IPS-NIHi7 (cell line): ENCODE measurements around the gene MYO7B.
"Not testable (repeated sequence)": the region's sequence is repeated elsewhere in the genome, so short reads cannot be mapped to it uniquely, and the experiment has no call there.

Source experiments
- DNase-seq: peaks from one replicate; pipeline ENCODE4 v3.0.0; 2012; ENCODE audit warnings: mixed read lengths; ENCODE audit errors: extremely low spot score

MYO7B gene

GRCh38 chr2:127551221-127551930 lies 15.9 kb downstream of the MYO7B start:
- no peak for DNase-seq

- no peak for DNase-seq
These were observed 16.9 kb downstream of the MYO7B start for GRCh38 chr2:127552336-127552735.

- no peak for DNase-seq
These were observed 17.4 kb downstream of the MYO7B start for GRCh38 chr2:127552846-127553245.

GRCh38 chr2:127558911-127559310 lies 23.4 kb downstream of the MYO7B start:
- DNase-seq: no peak

- no peak for DNase-seq
These were observed 24.0 kb downstream of the MYO7B start for GRCh38 chr2:127559454-127559853.

- no peak for DNase-seq
These were observed 24.9 kb downstream of the MYO7B start for GRCh38 chr2:127560201-127560930.

GRCh38 chr2:127560931-127561280 lies 25.4 kb downstream of the MYO7B start:
- no peak for DNase-seq

- DNase-seq: no peak
These were observed 25.9 kb downstream of the MYO7B start for GRCh38 chr2:127561371-127561770.

- no peak for DNase-seq
These were observed 27.5 kb downstream of the MYO7B start for GRCh38 chr2:127562936-127563335.

- no peak for DNase-seq
These were observed 28.3 kb downstream of the MYO7B start for GRCh38 chr2:127563458-127564428.

GRCh38 chr2:127564429-127565260 lies 29.2 kb downstream of the MYO7B start:
- no peak for DNase-seq

GRCh38 chr2:127565261-127566138 lies 30.0 kb downstream of the MYO7B start:
- DNase-seq: no peak

GRCh38 chr2:127566139-127566417 lies 30.6 kb downstream of the MYO7B start:
- no peak for DNase-seq

GRCh38 chr2:127566576-127566975 lies 31.1 kb downstream of the MYO7B start:
- DNase-seq: no peak

GRCh38 chr2:127567351-127567854 lies 31.9 kb downstream of the MYO7B start:
- no peak for DNase-seq

- DNase-seq: no peak
These were observed 32.6 kb downstream of the MYO7B start for GRCh38 chr2:127568128-127568527.

GRCh38 chr2:127569666-127570065 lies 34.2 kb downstream of the MYO7B start:
- DNase-seq: no peak

GRCh38 chr2:127570282-127571250 lies 35.1 kb downstream of the MYO7B start:
- DNase-seq: no peak

GRCh38 chr2:127572352-127572751 lies 36.9 kb downstream of the MYO7B start:
- DNase-seq: not testable (repeated sequence)
